Activated naive CD4-positive, alpha-beta T cell treated with Interleukin-2 at 50 U/mL for 16 hours (primary cell): ENCODE data around the gene NABP1.
A peak's percentile ranks its signal among the peaks of the same experiment; 100 is the strongest.
"Not testable (repeated sequence)": the region's sequence is repeated elsewhere in the genome, so short reads cannot be mapped to it uniquely, and the experiment has no call there.

Experiments
- DNase-seq: peaks from one replicate; pipeline ENCODE4 v3.0.0-alpha.2; 2020

NABP1 gene, protein sequence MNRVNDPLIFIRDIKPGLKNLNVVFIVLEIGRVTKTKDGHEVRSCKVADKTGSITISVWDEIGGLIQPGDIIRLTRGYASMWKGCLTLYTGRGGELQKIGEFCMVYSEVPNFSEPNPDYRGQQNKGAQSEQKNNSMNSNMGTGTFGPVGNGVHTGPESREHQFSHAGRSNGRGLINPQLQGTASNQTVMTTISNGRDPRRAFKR

GRCh38 chr2:191677646-191678436, at the start of gene NABP1:
Gene NABP1 (plus strand): TSS chr2:191678136. CDS start chr2:191678615, 479 bp downstream.
- peak; percentile 99 for DNase-seq

- no peak for DNase-seq
Measured at GRCh38 chr2:191629001-191629453, 48.9 kb upstream of the NABP1 start.

- no peak for DNase-seq
Measured at GRCh38 chr2:191629976-191630712, 47.8 kb upstream of the NABP1 start.

- DNase-seq: no peak
Measured at GRCh38 chr2:191631754-191632153, 46.2 kb upstream of the NABP1 start.

- no peak for DNase-seq
Measured at GRCh38 chr2:191632426-191632825, 45.5 kb upstream of the NABP1 start.

DNA sequence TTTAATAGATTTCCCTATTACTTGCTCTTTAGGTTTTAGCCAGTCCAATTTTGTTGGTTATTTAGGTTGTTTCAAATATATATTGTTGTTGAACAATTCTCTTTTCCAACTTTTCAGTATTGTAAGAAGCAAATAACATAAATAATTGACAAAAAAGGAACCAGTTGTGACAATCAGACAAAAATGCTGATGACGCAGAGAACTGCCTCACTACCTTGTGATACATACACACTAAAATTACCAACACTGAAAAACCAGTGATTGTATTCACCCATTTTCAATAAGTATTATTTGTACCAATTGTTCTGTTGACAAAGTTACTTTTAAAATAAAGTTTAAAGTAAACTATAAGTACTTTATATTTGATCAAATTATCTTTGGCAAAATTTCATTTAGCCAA, 43.1 kb upstream of the NABP1 start:
- DNase-seq: no peak

DNA sequence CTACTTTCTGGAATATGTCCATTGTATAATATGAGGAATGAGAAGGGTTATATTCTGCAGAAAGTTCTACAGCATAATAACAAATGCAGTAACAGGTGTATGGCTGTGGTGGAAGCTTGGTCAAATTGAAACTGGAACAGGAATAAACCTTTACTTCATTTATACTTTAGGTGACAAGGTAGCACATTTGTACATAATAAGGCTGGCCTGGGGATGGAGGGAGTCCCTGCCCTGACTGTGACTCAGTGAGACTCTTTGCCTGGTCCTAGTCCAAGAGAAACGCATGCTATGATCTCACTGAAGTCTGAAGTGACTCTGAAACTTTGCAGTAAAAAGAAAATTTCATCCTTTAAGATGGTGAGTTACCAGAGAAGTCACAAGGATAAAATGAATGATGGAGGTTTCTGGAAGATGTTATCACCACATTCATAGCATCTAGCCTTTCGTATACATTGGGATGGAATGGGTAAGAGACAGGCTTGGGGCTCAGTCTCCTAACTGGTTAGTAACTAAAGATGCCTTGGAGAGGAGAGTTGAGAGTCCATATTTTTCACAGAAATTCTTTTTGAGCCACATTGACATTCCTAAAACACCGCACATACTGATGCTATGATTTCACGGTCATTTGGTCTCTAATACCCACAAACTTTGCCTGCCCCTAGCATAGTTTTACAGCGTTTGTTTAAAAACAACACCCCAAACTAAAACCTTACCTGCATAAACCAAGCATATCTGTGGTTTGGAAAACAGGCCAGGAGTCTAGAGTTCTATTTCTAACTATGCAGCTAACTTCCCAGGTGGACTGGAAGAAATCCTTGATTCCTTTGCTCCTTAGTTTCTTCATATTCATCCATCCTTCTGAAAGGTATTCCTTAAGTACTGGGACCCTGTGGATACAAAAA, 42.4 kb upstream of the NABP1 start:
- DNase-seq: no peak

DNA sequence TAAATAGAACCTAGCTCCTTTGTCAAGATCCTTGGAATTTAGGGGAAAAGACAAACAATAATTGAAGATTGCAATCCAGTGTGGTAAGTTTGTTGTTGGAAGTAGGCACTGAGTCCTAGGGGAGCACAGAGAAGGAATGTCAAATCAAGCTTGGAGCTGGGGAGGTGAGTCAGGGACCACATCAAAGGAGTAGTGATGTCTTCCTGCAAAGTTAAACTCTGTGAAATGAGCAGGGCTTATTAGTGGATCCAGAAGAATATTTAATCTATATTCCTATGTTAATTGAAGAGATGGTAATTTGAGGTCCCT, 41.7 kb upstream of the NABP1 start:
- DNase-seq: no peak

DNA sequence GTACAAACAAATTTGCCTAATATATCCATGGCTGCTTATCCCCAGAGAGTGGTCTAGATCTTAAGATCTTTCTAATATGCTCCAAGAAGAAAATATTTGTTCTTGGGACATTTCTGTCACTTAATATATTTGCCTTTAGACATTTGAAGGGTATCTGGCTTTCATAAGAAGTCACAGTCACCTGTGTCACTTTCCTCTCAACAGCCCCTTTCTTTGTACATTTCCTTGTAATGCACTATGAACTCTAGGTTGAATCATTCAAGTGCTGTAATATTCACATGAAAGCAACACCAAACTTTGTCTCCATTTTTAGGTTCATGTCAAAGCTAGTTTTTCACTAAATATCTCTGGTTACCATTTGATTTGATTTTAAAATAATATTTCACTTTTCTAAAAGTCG, 41.4 kb upstream of the NABP1 start:
- DNase-seq: no peak

GRCh38 chr2:191637182-191638078, 40.5 kb upstream of the NABP1 start:
- no peak for DNase-seq

GRCh38 chr2:191638079-191638801, 39.7 kb upstream of the NABP1 start:
- no peak for DNase-seq

DNA sequence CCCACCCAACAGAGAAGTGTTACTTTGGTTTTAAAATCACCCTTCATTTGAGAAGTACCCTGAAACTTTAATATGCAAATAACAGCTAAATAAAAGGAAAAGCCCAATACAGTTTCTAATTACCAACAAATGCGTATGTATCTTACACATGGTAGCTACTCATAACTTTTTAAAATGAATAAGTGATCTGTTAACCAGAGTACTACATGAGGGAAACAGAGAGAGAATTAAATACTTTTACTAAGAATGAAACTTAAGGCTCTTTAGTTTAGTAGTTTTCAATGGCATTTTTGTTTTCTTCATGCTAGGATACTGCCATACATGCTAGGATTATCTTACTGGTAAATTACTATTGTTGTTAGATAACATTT, 39.1 kb upstream of the NABP1 start:
- DNase-seq: no peak

GRCh38 chr2:191641609-191642008, 36.3 kb upstream of the NABP1 start:
- DNase-seq: no peak

- DNase-seq: no peak
Measured at GRCh38 chr2:191642541-191642940, 35.4 kb upstream of the NABP1 start.

DNA sequence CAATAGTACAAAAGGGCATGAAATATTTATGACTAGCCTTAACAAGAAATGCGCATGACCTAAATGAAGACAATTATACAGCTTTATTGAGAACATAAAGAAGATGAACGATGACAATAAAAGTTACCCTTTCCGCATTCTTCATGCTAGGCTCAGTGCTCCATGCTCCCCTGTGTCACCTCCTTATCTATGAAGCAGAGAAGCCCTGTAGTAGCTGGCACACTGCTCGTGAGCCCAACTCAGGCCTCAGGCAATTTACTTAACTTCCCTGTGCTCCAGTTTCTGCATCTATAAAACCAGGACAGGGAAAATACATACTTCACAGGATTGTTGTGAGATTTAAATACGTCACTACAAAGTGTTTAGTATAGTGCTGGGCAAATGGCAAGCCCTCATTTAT, 34.5 kb upstream of the NABP1 start:
- no peak for DNase-seq

- DNase-seq: not testable (repeated sequence)
Measured at GRCh38 chr2:191644613-191645012, 33.3 kb upstream of the NABP1 start.

DNA sequence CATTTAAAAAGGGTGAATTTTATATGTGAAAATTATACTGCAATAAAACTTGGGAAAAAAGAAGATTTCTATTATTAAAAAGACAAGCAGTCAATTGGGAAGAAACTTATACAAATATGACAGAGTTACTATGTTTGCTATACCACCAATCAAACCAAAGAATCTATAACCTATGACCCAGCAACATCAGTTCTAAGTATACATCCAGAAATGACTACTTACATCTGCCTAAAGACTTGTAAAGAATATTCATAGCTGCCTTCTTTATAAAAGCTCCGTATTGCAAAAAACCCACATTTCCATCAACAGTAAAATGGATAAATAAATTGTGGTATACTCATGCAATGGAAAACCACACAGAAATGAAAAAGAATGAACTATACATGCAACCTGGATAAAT, 32.9 kb upstream of the NABP1 start:
- DNase-seq: no peak

DNA sequence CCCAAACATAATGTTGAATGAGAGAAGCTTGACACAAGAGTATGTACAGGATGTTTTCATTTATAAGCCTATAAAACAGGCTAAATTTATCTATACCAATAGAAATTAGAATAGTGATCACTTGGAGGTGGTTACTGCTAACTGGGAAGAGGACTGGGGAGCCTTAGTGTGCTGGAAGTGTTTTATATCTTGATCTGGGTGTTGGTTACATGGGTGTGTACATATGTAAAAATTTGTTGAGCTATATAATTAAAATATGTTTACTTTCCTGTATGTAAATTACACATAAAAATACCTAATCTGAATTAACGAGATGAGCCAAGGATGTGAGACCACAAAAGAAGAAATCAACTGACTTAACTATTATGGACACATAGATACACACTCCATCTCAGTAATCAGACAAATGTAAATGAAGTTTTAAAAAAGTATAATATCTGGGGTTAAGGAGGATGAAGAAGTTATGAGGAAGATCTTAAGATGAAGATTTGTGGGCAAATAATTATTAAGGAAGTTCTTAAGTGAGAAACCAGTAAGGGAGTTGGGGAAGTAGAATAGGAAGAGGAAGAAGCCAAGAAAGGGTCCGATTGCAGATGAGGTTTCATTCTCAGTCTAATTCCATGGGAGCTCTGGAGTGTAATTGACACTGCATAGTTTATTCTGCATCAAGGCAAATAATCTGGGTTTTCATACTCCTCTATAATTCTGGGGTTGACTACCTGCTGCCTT, 32.3 kb upstream of the NABP1 start:
- no peak for DNase-seq

DNA sequence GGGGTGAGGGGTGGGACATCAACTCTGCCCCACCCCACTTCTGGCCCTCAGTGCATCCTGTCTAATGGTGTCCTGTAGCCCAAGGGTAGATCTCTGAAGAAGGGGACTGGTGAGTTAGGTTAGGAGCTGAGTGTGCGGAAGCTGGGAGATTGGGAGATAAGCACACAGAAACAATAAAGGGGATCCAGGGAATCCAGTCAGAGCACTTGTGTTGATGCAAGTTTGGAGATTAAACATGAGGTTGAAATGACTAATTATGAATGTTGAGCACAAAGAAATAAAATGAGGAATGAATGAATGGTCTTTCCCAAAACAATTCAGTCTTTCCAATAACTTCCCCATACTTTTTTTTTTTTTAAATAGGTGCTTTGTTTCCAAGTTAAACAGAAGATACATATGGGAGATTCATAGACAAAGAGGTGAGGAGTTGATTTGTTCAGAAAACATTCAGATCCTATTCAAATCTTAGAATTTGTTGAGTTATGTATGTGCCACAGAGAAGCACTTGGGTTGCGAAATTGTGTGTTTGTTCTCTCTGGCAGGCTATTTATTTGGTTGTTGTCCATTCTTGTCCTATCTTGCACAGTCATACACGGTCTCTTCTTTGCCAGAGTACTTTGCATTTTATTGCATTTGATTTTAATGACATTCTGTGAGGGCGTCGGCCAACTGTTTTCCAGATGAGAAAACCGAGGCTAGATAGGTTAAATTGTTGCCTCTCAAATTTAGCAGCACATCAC, 31.6 kb upstream of the NABP1 start:
- DNase-seq: no peak

DNA sequence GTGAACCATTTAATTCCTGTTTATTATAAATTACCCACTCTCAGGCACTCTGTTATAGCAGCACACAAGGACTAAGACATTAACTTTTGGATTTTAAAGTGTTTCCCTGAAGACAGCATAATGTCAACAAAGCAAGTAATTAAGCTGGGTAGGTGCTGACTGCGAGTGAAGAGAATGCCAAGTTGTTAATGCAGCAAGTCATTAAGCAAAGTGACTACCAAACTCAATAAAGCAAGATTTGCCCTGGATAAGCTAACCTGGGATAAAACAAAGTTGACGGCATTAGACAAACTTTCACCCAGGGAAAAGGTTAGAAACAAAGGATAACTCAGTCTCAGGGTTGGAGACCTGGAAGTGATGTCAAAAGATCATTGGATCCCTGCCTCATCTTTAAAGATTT, 28.4 kb upstream of the NABP1 start:
- DNase-seq: no peak
